ENCODE measurements around the gene TRIM28.
A peak's percentile ranks its signal among the peaks of the same experiment; 100 is the strongest.
"Not testable (repeated sequence)": the region's sequence is repeated elsewhere in the genome, so short reads cannot be mapped to it uniquely, and the experiment has no call there.

Gene TRIM28

DNA sequence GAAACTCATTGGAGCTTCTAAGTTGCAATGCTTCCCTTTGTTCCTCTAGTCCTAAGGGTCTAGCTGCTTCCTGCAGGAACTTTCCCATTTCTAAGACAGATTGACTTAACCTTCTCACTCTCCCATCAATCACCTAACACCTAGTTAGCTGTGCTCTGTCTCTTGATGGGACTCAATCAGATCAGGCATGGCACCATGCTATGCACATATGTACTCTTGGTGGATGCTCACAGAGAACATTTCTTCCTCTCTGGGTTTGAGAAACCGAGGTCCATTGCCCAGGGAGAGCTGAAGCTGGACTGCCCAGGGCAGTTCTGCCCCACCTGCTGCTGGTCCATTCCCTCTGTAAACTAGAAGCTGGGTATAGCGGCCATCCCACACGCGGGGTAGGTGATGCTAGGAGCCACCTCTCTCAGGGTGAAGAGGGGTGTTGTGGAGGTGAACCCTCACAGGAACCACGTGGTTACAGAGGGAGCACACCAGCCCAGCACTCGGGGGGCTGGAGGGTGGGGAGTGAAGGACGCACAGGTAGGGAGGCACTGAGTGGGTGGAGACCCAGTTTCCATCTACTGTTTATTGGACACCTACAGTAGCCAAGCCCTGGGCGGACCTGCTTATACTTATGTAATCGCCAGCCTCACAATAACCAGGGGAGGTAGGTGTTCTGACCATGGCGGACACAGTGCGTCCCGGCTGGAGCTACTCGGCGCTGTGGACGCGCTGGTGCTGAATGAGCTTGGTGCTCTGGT is 17.7 kb downstream of the TRIM28 start:
- no peak for DNase-seq (ENCODE audit: low read depth)

DNA sequence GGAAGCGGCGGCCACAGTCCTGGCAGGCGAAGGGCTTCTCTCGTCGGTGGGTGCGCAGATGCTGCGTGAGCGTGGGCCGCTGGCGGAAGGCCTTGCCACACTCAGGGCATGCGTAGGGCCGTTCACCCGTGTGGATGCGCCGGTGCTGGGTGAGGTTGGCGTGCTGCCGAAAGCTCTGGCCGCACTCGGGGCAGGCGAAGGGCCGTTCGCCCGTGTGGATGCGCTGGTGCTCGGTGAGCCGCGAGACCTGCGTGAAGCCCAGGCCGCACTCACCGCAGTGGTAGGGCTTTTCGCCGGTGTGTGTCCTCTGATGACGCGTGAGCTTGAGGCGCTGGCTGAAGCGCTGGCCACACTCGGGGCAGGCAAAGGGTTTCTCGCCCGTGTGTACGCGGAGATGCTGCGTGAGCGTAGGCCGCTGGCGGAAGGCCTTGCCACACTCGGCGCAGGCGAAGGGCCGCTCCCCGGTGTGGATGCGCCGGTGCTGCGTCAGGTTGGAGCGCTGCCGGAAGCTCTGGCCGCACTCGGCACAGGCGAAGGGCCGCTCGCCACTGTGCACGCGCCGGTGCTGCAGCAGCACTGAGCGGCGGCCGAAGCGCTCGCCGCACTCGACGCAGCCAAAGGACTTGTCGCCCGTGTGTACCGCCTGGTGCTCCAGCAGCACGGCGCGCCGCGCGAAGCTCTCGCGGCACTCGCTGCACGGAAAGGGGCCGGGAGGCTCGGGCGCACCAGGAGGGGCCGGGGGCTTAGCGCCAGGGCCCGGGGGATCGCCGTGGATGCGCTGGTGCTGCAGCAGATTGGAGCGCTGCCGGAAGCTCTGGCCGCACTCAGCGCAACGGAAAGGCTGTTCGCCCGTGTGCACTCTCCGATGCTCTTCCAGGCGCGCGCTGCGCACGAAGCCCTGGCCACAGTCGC is 18.5 kb downstream of the TRIM28 start:
- DNase-seq (ENCODE audit: low read depth) = no peak

DNA sequence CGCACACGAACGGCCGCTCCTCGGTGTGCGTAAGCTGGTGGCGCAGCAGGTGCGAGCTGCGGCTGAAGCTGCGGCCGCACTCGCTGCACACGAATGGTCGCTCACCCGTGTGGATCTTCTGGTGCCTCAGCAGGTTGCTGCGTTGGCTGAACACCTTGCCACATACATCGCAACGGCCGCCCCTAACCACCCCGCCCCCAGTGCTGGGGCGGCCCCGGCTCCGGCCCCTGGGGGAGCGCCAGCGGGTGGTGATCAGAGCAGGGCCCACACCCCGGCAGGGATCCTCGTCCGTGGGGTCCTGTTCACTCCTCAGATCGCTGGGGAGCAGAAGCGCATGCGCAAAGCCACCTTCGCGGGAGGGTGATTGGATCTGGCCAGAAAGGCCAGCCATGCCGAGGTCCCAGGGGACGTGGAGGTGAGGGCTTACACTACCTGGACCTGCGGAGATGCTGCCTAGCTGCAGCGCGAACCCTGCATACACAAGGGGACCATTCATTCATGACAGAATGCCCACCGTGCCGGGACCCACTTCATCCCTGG is 19.2 kb downstream of the TRIM28 start:
- no peak for DNase-seq (ENCODE audit: low read depth)

GRCh38 chr19:58563823-58564222 is 20.0 kb downstream of the TRIM28 start:
- no peak for DNase-seq (ENCODE audit: low read depth)

DNA sequence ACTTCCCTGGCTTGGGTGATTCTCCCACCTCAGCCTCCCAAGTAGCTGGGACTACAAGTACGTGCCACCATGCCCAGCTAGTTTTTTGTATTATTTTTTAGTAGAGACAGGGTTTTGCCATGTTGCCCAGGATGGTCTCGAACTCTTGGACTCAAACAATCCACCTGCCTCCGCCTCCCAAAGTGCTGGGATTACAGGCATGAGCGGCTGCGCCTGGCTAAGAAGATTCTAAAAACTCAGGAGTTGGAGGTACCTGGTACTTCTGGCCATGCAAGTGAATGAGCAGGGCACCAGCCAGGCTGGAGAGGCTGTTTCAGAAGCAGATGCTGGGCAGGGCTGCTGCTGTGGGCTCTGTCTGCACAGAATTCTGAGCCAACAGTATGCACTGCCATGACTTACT is 23.1 kb downstream of the TRIM28 start:
- no peak for DNase-seq (ENCODE audit: low read depth)

- DNase-seq (ENCODE audit: low read depth) = no peak
These were observed 24.7 kb downstream of the TRIM28 start for GRCh38 chr19:58568453-58569130.

- DNase-seq (ENCODE audit: low read depth) = no peak
These were observed 25.5 kb downstream of the TRIM28 start for GRCh38 chr19:58569191-58569942.

GRCh38 chr19:58569943-58570670 is 26.2 kb downstream of the TRIM28 start:
- DNase-seq (ENCODE audit: low read depth) = no peak

GRCh38 chr19:58570770-58571574 is 27.1 kb downstream of the TRIM28 start:
- no peak for DNase-seq (ENCODE audit: low read depth)

GRCh38 chr19:58571575-58571947 is 27.7 kb downstream of the TRIM28 start:
- no peak for DNase-seq (ENCODE audit: low read depth)

DNA sequence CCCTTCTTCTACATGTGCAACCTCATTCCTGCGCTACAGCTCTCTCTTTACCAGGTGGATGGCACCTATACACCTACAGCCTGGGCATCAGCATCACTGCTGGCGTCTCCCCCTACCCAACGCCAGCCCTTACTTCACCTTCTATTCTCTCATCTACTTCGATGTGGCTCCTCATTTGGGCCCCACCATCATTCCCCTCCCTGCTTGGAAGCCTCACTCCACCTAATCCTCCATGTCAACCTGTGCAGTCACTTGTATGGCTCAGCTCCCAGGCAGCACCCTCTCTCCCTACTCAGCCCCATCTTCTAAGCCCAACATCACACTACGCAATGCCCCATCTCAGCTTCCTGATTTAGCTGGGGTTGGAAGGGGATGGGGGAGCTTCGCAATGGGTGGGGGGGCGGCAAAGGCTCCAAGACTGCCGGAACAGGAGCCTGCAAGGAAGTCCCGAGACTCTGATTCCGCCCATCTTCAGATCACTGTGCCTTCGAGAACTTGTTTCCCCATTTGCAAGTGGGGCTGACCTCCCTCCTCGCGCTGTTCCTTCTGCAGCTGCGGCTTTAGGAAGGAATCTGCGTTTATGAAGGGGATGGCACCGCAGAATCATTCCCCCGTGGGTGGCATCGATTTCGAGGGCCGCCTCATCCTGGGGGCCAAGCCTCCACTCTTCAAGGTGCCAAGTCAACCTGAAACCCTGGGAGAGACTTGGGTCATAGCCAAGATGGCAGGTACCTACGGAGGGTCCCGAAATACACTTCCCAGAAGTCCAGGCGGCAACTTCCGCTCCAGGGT is 28.4 kb downstream of the TRIM28 start:
- DNase-seq (ENCODE audit: low read depth) = no peak

- peak; percentile 99 for DNase-seq (ENCODE audit: low read depth)
These were observed 29.2 kb downstream of the TRIM28 start, which contains the start of gene MZF1 for GRCh38 chr19:58572818-58573657. Gene MZF1, minus strand, starts transcription at chr19:58573335. Its CDS starts 1,946 bp downstream, at chr19:58571389.

DNA sequence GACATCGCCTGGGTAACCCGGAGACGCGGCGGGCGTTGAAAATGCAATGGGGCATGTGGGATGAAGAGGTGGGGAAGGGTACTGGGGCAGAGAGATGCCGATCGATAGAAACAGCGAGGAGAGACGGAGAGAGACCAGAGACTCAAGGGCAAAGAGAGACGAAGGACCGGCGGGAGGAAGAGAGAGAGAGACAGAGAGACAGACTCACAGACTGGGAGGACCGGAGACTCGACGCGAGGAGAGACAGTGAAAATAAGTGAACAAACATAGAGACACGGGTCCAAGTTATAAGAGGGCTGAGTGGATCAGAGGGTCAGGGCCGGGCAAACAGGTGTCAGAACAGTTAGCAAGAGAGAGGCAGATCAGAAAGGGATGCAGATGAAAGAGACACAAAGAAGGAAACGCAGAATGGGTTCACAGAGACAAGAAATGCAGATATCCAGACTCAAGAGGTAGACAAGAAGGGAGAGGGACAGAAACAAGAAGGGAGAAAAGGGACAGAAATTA is 29.8 kb downstream of the TRIM28 start:
- DNase-seq (ENCODE audit: low read depth) = no peak

DNA sequence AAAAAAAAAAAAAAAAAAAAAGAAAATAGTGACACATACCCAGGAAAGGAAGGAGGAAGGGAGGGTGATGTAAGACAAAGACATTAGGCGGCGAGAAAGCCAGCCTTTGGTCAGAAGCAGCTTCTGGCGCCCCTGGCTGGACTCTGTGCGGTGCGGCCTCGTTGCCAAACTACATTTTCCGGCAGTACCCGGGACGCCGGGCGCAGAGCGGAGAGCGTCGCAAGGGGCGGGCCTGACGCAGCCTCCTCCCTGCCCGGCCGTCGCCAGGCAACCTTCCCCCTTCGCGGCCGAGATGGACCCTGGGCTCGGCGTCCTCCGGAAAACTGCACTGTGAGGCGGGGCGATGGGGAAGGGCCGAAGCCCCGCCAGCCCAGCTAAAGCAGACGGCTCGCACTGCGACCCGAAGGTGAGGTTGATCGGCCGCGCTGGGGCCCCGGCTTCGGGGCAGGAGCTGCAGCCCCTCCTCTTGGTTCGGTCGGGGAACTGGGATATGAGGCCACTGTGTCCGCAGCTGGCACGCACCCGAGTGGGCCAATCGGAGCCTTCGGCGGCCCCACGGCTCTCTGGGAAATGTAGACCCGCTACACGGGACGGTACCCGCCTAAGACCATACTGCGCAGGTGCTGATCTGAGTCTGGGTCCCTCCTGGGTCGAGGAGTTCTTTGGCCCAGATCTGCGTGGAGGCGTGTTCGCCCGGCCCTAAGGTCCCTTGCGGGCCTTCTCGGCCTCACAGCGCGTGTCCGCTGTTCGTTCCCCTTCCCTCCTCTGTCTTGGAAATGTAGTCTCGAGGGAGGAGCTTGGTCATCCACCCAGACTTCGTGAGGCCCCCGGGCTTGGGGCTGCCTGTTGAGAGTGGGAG is 31.5 kb downstream of the TRIM28 start:
- peak; percentile 72 for DNase-seq (ENCODE audit: low read depth)

GRCh38 chr19:58577581-58577980 is 33.7 kb downstream of the TRIM28 start:
- DNase-seq (ENCODE audit: low read depth) = not testable (repeated sequence)

DNA sequence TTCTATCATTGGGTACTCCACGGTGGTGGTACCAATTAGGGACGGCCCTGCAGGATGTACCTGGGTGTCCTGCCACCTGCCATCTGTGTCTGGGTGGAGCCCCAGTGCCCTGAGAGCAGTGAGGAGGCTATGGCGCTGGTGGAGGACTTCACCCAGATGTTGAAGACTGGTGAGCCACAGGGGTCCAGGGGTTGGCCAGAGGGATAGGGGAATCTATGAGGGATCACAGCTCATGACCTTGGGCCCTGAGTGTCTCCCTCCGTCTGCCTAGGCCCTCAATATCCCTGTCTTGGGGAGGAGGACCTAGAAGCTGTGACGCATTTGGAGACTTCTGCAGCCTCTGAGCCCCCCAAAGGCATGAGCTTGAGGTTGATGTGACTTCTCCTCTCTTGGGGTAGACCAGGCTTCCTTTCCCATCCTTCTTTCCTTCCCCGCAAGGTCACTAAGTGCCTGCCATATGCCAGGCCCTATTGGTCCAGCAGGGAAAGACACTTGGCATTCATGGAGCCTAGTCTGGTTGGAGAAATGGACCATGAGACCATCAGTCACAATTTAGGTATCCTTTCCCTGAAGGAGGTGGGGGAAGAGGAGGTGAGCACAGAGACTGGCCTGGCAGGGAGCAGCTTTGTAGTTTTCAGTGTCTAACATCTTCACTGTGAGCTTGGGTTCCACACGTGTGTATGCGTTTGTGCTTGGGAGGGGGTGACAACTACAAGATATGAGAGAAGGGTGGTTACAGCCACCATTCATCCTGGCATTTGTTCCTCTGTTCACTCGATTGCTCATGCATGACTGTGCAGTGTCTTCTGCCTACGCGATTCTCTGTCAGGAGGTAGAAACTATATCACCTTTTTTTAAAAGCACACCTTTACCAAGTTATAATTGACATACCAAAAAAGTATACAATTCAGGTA is 34.4 kb downstream of the TRIM28 start:
- DNase-seq (ENCODE audit: low read depth) = no peak

All from activated T-cell treated with anti-CD3 and anti-CD28 coated beads for 24 hours (primary cell).